Activated T-cell treated with anti-CD3 and anti-CD28 coated beads, Interleukin-2, amount 50 U/mL, for 1 hour (primary cell): ENCODE measurements around the gene CEP112.
"Not testable (repeated sequence)": the region's sequence is repeated elsewhere in the genome, so short reads cannot be mapped to it uniquely, and the experiment has no call there.

ENCODE experiments used
- DNase-seq: peaks from one replicate; pipeline ENCODE4 v3.0.0-alpha.2; 2020

The CEP112 gene

DNA sequence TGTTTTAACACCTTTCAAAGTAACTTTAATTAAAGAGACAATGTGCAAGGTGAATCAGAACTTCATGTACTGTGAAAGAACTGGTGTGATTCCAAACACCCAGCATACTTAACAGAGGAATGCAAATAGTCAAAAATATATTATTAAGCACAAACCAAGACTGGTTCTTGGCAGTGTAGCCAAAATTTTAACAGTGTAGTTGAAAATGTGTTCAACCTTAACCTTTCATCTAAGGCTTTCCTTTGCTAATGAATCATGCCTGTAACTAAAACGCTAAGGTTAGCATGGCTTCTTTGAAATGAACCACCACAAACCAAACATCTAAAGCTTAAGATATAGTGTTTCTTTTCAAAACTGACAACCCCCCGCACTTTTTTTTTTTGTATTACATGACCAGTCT is 484.2 kb downstream of the CEP112 start:
- no peak for DNase-seq

GRCh38 chr17:65704731-65705130 is 487.2 kb downstream of the CEP112 start:
- DNase-seq: no peak

DNA sequence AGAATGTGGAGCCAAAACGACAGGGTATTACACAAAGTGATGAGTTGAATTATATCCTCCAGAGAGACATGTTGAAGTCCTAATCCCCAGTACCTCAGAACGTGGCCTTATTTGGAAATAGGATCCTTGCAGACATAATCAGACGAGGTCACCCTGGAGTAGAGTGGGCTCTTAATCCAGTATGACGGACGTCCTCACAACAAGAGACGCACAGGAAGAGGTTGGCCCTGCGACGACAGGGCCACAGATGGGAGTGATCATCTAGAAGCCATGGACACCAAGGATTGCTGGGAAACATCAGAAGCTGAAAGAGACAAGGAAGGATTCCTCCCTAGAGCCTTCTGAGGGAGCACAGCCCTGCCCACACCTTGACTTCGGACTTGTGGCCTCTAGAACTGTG is 488.0 kb downstream of the CEP112 start:
- DNase-seq: no peak

- no peak for DNase-seq
Measured at GRCh38 chr17:65699459-65699858, 492.5 kb downstream of the CEP112 start.

- no peak for DNase-seq
Measured at GRCh38 chr17:65698381-65699061, 493.4 kb downstream of the CEP112 start.

GRCh38 chr17:65697661-65698060 is 494.3 kb downstream of the CEP112 start:
- DNase-seq: no peak

DNA sequence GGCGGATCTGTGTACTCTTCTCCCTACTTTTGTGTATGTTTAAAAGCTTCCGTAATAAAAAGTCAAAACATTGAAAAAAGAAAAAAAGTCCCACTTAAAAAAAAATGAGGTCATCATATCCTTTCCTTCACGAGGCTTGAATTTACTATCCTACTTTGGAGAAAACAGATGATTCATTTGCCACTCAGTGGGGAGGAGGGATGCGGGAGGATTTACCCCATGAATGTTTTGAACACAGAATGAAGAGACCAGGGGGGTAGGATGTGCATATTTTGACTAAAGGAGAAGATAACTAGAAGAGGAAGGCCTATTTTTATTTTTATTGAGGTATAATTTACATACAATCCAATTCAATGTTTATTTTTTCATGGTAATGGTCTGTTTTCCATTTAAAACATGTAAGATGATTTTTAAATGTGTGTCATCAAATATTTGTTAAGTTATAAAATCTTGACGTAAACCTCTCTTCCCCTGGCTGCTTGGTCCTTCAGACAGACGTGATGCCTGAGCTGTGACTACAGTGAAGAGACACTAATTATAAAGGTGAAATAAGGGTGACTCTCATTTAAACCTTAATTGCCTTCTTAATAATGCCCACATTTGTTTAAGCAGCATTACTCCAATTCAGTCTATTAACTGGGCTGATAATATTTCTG is 495.1 kb downstream of the CEP112 start:
- DNase-seq: no peak

GRCh38 chr17:65694601-65695000 is 497.3 kb downstream of the CEP112 start:
- no peak for DNase-seq

GRCh38 chr17:65690626-65691310 is 501.2 kb downstream of the CEP112 start:
- no peak for DNase-seq

DNA sequence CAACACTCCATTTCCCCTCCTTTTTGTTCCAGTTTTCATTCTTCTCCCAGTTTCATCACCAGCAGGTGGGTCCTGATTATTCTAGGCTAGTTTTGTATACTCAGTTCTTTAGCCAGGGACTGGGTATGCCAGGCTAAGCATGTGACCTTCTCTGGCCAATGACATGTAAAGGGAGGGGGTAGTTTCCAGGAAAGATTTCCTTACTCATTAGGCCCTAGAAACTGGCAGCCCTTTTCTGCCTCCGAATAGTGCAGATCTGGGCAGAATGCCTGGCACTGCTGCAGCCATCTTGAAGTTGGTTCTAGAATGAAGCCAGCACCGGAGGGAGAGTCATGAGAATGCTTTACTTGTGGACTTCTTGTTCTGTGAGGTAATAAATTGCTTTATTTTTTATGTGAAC is 503.6 kb downstream of the CEP112 start:
- DNase-seq: no peak

DNA sequence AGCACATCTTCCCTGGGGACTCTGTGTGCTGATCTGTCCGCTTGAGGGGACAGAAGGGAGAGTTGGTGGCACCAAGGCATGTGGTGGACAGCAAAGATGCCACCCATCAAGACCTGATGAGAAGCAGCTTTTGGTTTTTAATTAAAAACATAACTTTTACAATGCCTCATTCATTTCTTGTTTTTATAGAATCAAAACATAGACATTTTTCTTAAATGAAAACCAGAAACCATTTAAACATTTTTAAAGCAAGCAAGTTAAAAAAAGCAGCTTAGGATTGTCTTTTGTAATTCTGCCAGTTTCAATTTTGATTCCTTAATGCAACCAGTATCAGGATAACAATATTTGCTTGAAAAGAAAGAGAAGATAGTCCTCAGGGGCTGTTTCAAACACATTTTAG is 506.8 kb downstream of the CEP112 start:
- DNase-seq: no peak

- no peak for DNase-seq
Measured at GRCh38 chr17:65684631-65685030, 507.3 kb downstream of the CEP112 start.

GRCh38 chr17:65683428-65683827 is 508.5 kb downstream of the CEP112 start:
- no peak for DNase-seq

GRCh38 chr17:65681763-65682162 is 510.2 kb downstream of the CEP112 start:
- not testable (repeated sequence) for DNase-seq

GRCh38 chr17:65679165-65679845 is 512.6 kb downstream of the CEP112 start:
- DNase-seq: no peak

DNA sequence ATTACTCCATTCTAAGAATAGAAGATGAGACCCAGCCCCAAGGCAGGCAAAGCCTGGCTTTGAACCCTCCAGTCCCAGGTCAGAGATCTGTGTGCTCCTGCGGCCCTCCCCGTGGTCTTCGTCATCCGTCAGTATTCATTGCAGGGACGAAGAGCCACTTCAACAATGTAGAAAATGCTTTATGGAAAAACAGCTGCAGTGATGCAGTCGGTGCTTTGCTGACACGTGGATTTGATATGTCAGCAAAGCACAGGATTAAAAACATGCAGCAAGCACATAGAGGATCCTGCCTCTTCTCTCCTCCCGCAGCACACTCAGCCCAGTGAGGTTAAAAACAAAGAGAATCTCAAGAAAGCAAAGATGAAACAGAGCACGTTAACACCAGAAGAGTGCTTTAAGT is 513.4 kb downstream of the CEP112 start:
- DNase-seq: no peak

DNA sequence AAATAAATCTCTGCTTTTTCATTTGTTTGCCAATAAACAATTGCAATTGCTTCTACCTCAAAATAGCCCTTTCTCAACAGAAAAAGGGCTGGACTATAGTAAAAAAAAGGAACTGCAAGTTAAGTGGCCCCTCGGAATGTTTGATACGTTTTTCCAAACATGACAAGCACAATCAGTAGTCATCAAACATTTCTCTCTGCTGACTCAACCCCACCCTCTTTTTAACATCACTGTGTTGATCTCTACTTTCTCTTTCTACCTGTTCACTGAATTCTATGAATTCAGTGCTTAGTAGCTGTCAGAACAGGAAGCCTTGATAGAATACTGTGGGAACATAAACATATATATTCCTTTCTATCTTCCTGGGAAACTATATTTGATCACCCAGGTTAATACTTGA is 514.0 kb downstream of the CEP112 start:
- DNase-seq: no peak

- no peak for DNase-seq
Measured at GRCh38 chr17:65674246-65675045, 517.5 kb downstream of the CEP112 start.

DNA sequence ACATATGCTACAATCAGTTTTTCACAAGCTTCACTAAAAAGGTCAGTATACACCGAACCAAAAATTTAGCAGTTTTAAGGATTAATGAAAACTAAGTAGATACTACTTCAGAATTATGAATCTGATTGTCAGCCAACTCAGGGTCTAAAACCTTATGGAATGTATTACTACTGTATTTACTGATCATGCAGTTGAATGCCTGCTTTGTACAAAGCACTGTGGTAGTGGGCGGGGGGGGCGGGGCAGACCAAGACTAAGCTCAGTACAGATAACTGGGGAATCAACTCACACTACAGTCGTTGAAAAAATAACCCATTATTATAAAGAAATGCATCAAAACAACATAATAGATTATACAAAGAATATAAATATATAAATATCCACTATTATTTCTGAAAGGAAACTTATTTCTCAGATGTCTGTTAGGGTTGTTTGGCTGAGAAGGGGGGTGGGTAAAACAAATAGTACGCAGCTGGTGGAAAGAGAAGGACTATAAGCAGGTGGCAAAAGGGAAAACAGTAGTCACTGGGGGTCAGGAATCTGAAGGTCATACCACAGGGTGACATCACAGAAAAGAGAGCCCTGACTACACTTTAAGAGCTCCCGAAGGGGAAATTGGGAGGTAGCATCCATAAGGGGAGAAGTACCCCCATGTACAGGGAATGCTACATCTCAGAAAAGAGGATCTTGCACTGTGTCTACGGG is 521.1 kb downstream of the CEP112 start:
- DNase-seq: no peak

DNA sequence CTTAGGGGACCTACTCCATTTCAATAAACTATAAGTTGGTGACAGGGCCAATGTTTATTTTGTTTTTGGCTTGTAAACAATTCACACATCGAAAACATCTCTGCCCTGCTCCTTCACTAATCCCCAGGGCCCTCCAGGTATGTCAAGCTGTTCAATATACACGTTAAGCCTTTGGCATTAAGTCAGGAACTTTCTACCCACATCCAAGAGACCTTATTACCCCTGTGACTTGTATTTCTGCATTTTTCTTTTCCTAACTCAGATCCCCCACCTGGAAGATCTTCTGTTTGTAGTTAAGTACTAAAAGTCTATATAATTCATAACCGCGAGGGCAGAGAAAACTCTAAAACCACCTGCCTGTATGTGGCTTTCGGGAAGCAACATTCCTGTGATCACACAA is 523.7 kb downstream of the CEP112 start:
- DNase-seq: no peak

GRCh38 chr17:65667656-65668055 is 524.3 kb downstream of the CEP112 start:
- DNase-seq: no peak

- no peak for DNase-seq
Measured at GRCh38 chr17:65666876-65667321, 525.0 kb downstream of the CEP112 start.
